HG02642 (cell line): Measurements from ENCODE around the gene TUBB3.
"Not testable (repeated sequence)": the region's sequence is repeated elsewhere in the genome, so short reads cannot be mapped to it uniquely, and the experiment has no call there.

Source experiments
- ATAC-seq: cut with Tn5 transposase; IDR thresholded peaks from one replicate; pipeline ENCODE4 v1.9.1; 2021; ENCODE audit warnings: mild to moderate bottlenecking; ENCODE audit not compliant: unreplicated experiment, poor library complexity

The TUBB3 gene

GRCh38 chr16:89900885-89901284 is 22.3 kb upstream of the TUBB3 start:
- ATAC-seq, result no peak

DNA sequence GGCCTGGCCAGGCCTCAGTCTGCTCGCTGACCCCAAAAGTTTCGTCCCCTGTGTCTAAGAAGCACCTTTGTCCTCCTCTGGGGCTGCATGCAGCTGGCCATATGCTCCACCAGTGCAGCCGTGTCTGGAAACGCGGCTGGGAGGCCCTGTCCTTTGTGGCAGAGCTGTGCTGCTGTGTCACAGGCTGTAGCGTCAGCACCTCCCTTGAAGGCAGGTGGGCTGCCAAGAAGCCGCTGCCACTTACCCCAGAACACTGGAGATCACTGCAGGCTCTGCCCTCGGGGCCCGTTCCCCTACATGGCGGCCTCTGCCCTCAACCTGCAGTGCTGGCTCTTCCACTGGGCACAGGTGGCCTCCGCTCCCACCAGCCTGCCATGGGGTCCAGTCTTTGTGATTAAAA is 20.2 kb upstream of the TUBB3 start:
- no peak for ATAC-seq

DNA sequence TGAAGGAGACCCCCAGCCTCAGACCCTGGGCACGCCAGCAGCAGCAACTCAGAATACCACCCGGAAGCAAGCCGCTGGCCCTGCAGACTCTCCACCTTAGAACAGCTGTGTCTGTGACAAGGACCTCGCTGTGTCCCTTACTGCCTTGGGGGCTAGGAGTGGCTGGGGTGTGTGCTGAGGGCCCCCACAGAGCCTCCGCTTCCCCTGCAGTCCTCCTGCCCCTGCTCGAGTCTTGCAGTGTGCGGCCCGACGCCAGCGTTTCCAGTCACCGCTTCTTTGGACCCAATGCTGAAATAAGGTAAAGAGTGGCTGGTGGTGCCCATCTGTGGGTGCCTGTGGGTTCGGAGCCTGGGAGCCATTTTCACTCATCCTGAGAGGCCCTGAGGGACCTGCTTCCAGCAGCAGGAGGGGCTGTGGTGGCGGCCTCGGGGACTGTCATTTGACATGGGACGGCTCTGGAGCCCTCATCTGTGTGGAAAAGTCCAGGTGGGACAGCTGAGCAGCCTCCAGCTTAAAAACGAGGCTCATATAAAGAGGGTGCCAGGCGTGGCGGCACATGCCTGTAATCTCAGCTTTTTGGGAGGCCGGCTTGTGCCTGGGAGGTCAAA is 19.1 kb upstream of the TUBB3 start:
- no peak for ATAC-seq

DNA sequence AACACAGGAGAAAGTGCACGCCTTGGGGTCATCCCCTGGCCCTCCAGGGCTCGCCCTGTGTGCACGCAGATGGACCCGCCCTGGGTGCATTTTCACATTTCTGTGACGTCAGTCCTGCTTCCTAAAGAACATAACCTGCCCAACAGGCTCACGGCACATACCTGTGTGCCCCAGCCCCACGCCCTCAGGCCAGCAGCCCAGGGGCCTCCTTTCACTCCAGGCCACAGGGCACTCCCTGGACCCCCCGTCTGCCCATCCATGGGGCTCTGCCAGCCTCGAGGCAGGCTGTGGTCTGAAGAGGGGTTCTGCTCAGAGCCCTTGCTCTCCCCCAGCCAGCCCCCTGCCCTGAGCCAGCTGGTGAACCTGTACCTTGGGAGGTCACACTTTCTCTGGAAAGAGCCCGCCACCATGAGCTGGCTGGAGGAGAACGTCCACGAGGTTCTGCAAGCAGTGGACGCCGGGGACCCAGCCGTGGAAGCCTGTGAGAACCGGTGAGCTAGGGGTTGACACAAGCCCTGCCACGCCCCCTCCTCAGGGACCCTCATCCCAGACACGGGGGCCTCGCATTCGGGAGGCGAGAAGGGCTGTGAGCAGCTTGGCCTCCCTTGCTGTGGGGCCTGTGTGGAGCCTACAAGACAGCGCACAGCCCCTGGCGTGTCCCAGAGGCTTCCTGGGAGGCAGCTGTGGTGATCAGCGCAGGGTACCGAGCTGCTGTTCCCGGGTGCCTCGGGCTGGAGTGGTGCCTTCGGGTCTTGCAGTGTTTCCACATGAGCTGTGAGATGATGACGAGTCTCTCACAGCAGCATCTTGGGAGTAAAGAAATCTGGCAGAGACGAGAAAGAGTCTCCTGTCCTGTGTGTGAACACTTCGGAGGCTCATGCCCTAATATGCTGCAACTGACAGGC is 18.3 kb upstream of the TUBB3 start:
- ATAC-seq, result no peak

- no peak for ATAC-seq
These were observed 17.5 kb upstream of the TUBB3 start for GRCh38 chr16:89905511-89906139.

DNA sequence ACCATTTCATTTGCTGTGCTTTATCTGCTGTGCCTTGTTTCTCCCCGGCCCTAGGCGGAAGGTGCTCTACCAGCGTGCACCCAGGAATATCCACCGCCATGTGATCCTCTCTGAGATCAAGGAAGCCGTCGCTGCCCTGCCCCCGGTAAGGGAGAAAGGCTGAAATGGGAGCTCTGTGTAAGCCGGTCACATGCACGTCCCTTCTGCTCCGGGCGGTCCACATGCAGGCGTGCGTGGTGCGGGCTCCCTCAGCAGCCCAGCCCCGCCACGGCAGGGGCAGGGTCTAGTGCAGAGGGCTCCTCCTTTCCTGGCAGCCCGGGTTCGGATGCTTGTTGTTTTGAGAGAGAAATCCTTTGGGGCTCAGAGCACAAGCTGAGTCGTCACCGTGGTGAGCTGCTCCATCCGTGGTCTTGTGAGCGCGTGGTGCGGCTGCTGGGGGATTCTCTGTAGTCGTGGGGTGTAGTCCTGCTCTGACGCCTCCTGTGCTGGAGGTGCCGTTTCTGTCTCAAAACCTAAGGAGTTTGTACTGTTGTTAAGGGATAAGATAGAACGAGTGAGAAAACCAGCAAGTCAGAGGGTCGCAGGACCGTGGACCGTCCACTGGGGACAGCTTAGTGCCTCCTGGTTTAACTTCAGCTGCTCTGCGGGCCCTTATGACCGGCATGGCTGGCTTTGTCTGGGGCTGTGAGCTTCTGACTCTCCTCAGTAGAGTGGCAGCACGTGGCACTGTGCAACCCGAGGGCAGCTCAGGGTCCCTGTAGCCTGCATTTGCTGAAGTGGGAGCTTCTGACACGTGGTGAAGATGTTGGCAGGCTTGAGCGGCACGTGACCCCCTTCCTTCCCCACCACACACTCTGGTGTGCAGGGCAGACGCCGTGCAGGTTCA is 16.8 kb upstream of the TUBB3 start:
- no peak for ATAC-seq

DNA sequence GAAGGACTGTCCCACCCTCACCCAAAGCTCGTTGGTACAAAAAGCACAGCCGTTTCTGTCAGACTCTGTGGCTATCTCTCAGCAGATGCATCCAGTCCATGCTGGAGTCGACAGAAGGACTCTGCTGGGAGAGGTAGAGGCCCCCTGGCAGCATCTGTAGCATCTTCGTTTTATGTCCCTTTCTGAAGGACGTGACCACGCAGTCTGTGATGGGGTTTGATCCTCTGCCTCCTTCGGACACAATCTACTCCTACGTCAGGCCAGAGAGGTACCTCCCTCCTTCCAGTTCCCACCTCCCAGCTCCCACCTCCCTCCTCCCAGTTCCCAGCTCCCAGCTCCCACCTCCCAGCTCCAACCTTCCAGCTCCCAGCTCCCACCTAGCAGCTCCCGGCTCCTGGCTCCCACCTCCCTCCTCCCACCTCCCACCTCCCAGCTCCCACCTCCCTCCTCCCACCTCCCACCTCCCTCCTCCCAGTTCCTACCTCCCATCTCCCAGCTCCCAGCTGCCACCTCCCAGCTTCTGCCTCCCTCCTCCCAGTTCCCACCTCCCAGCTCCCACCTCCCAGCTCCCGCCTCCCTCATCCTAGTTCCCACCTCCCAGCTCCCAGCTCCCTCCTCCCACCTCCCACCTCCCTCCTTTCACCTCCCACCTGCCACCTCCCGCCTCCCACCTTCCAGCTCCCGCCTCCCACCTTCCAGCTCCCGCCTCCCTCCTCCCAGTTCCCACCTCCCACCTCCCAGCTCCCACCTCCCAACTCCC is 15.9 kb upstream of the TUBB3 start:
- no peak for ATAC-seq

DNA sequence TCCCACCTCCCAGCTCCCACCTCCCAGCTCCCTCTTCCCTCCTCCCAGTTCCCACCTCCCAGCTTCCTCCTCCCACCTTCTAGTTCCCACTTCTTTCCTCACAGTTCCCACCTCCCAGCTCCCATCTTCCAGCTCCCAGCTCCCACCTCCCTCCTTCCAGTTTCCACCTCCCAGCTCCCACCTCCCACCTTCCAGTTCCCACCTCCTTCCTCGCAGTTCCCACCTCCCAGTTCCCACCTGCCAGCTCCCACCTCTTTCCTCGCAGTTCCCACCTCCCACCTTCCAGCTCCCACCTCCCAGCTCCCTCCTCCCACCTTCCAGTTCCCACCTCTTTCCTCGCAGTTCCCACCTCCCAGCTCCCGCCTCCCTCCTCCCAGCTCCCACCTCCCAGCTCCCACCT is 14.9 kb upstream of the TUBB3 start:
- ATAC-seq, result no peak

DNA sequence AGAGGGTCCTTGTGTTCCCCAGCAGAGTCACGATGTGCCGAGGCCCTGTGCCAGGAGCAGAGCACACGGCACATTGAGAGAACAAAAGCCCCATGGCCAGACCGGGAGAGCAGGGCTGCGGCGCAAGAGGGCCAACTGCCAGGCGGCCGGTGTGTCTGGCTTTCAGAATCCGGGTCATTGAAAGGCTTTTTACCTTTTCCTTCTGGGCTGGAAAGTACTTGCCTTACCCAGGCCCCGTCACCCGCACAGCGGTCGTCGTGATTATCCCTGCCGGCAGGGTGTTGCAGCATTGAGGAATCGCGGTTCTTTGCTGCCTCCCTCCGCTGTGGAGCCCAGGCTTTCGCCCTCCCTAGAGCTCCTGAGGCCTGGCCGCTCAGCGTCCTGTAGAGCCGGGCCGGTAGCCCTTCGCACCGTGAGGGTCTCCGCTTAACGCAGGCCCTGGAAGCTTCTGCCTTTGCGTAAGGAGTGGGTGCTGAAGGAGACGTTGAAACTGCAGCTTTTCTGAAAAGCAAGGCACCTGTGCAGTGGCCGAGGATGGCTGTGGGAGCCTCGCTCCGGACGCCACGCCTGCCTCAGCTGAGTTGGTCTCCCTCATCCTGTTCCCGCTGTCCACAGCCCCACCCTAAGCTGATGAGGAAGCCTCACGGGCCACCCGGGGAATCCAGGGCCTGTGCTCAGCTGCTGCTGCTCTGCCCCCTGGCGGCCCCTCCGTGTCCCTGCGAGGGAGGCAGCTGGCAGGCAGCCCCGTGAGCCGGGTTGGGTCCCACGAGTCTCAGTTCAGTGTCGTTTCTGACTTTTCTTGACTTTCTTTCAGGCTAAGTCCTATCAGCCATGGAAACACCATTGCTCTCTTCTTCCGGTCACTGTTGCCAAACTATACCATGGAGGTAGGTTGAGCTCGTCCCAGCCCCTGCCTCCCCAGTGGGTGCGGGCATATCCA is 13.1 kb upstream of the TUBB3 start:
- ATAC-seq, result peak; percentile 51

- ATAC-seq, result no peak
These were observed 12.3 kb upstream of the TUBB3 start for GRCh38 chr16:89910717-89911354.

GRCh38 chr16:89911375-89911774 is 11.8 kb upstream of the TUBB3 start:
- no peak for ATAC-seq

- ATAC-seq, result no peak
These were observed 11.0 kb upstream of the TUBB3 start for GRCh38 chr16:89912143-89912542.

GRCh38 chr16:89912627-89913026 is 10.5 kb upstream of the TUBB3 start:
- no peak for ATAC-seq

DNA sequence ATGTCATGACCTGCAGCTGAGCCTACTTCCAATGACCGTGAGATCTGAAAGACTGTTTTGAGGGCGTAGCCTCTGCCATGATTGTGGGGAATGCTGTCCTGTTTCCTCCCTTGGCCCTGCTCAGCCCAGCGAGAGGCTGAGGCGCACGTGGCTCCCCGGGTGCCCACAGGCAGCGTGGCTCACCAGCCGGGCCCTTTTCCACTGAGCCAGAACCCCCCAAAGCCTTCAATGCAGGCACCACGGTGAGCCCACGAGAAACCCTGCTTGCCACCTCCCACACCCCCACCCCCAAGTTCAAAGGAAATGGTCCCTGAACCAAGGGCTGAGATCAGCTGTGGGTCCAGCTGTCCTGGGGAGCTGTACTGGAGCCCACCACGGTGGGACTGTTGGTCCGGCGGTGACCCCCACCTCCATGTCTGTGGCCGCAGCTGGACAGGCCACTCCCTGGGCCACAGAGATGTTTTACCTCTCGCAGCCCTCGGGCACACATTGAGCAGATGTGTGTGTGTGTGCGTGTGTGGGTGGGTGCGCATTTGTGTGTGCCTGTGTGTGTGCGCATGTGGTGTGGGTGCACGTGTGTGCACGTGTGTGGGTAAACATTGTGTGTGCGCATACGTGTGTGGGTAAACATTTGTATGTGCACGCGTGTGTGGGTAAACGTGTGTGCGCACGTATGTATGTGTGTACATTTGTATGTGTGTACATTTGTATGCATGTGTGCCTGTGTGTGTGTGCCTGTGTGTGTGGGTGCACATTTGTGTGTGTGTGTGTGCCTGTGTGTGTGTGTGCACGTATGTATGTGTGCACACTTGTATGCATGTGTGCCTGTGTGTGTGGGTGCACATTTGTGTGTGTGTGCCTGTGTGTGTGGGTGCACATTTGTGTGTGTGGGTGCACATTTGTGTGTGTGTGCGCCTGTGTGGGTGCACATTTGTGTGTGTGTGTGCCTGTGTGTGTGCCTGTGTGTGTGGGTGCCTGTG is 9.4 kb upstream of the TUBB3 start:
- ATAC-seq, result no peak

GRCh38 chr16:89914642-89915285 is 8.4 kb upstream of the TUBB3 start:
- ATAC-seq, result not testable (repeated sequence)
